H9 (cell line): ENCODE results near the gene SIGLEC8. TPM values are rescaled to one million over a fixed set of nuclear protein-coding genes. Genes with fewer than 3 reads are reported as not detected.

ENCODE experiments used
- DNase-seq: peaks from one replicate; pipeline ENCODE4 v3.0.0-alpha.2; 2017
- H2AFZ ChIP-seq: one replicate; pipeline ENCODE4 v1.6.1; 2013; ENCODE audit warnings: mild to moderate bottlenecking, low read length, control low read depth, moderate library complexity
- H2AK5ac ChIP-seq: 2 replicates; pipeline ENCODE4 v1.6.1; 2013; ENCODE audit warnings: low read length, control low read depth, mixed read lengths; ENCODE audit not compliant: insufficient read length
- H2BK120ac ChIP-seq: one replicate; pipeline ENCODE4 v1.6.1; 2013; ENCODE audit warnings: low read depth, mild to moderate bottlenecking, low read length, control low read depth, inconsistent platforms; ENCODE audit not compliant: poor library complexity, severe bottlenecking
- H2BK12ac ChIP-seq: 2 replicates; pipeline ENCODE4 v1.6.1; 2013; ENCODE audit warnings: low read length, control low read depth, mixed read lengths, low read depth; ENCODE audit not compliant: insufficient read length
- H2BK15ac ChIP-seq: 2 replicates; pipeline ENCODE4 v1.6.1; 2013; ENCODE audit warnings: low read depth, low read length, control low read depth
- H2BK20ac ChIP-seq: one replicate; pipeline ENCODE4 v1.6.1; 2013; ENCODE audit warnings: low read depth, mild to moderate bottlenecking, low read length, control low read depth, inconsistent platforms; ENCODE audit not compliant: poor library complexity, severe bottlenecking
- H2BK5ac ChIP-seq: 2 replicates; pipeline ENCODE4 v1.6.1; 2013; ENCODE audit warnings: low read length, control low read depth, mixed read lengths; ENCODE audit not compliant: insufficient read length
- H3K14ac ChIP-seq: 2 replicates; pipeline ENCODE4 v1.6.1; 2013; ENCODE audit warnings: low read length, control low read depth; ENCODE audit not compliant: insufficient read depth
- H3K18ac ChIP-seq: 2 replicates; pipeline ENCODE4 v1.6.1; 2013; ENCODE audit warnings: low read depth, mild to moderate bottlenecking, mixed read lengths, low read length, control low read depth; ENCODE audit not compliant: insufficient read length
- H3K23ac ChIP-seq: 2 replicates; pipeline ENCODE4 v1.6.1; 2013; ENCODE audit warnings: low read length, control low read depth, mixed read lengths, low read depth; ENCODE audit not compliant: insufficient read length
- H3K23me2 ChIP-seq: 2 replicates; pipeline ENCODE4 v1.6.1; 2013; ENCODE audit warnings: low read depth, mild to moderate bottlenecking, mixed read lengths, low read length, control low read depth; ENCODE audit not compliant: insufficient read length, poor library complexity, severe bottlenecking
- H3K27ac ChIP-seq: 2 replicates; pipeline ENCODE4 v1.5.1; 2013; ENCODE audit warnings: low read length, control low read depth, mixed read lengths, low read depth; ENCODE audit not compliant: insufficient read length
- H3K27me3 ChIP-seq: 2 replicates; pipeline ENCODE4 v1.6.1; 2013; ENCODE audit warnings: low read length, control low read depth, inconsistent platforms; ENCODE audit not compliant: insufficient read depth
- H3K4ac ChIP-seq: 2 replicates; pipeline ENCODE4 v1.6.1; 2013; ENCODE audit warnings: low read depth, mild to moderate bottlenecking, control low read depth, inconsistent platforms, low read length, moderate library complexity
- H3K4me1 ChIP-seq: 2 replicates; pipeline ENCODE4 v1.6.1; 2013; ENCODE audit warnings: low read length, control low read depth, inconsistent platforms; ENCODE audit not compliant: insufficient read depth
- H3K4me2 ChIP-seq: 2 replicates; pipeline ENCODE4 v1.6.1; 2013; ENCODE audit warnings: low read length, control low read depth, mixed read lengths; ENCODE audit not compliant: insufficient read length, insufficient read depth
- H3K56ac ChIP-seq: 2 replicates; pipeline ENCODE4 v1.6.1; 2013; ENCODE audit warnings: low read depth, mild to moderate bottlenecking, mixed read lengths, low read length, control low read depth; ENCODE audit not compliant: insufficient read length
- H3K79me1 ChIP-seq: 2 replicates; pipeline ENCODE4 v1.6.1; 2013; ENCODE audit warnings: low read depth, mild to moderate bottlenecking, moderate library complexity, low read length, control low read depth, inconsistent platforms; ENCODE audit not compliant: insufficient read depth, poor library complexity, severe bottlenecking
- H3K79me2 ChIP-seq: 2 replicates; pipeline ENCODE4 v1.6.1; 2013; ENCODE audit warnings: low read length, control low read depth, inconsistent platforms; ENCODE audit not compliant: insufficient read depth
- H3K9ac ChIP-seq: 2 replicates; pipeline ENCODE4 v1.6.1; 2013; ENCODE audit warnings: low read length, control low read depth, mixed read lengths; ENCODE audit not compliant: insufficient read length; ENCODE audit errors: extremely low read depth
- H3K9me3 ChIP-seq: one replicate; pipeline ENCODE4 v1.6.1; 2013; ENCODE audit warnings: low read depth, low read length, inconsistent platforms; ENCODE audit not compliant: control insufficient read depth
- H3T11ph ChIP-seq: one replicate; pipeline ENCODE4 v1.6.1; 2013; ENCODE audit warnings: mild to moderate bottlenecking, low read length, control low read depth, inconsistent platforms
- H4K20me1 ChIP-seq: one replicate; pipeline ENCODE4 v1.6.1; 2013; ENCODE audit not compliant: control insufficient read depth, insufficient read length, insufficient read depth
- H4K5ac ChIP-seq: 2 replicates; pipeline ENCODE4 v1.6.1; 2013; ENCODE audit warnings: low read depth, mild to moderate bottlenecking, mixed read lengths, low read length, control low read depth; ENCODE audit not compliant: insufficient read length
- H4K8ac ChIP-seq: replicated peaks from 2 replicates; pipeline ENCODE4 v1.6.1; 2013; ENCODE audit warnings: low read length, control low read depth, mixed read lengths, low read depth; ENCODE audit not compliant: insufficient read length
- H4K91ac ChIP-seq: 2 replicates; pipeline ENCODE4 v1.6.1; 2013; ENCODE audit warnings: low read depth, mild to moderate bottlenecking, moderate library complexity, mixed read lengths, low read length, control low read depth; ENCODE audit not compliant: insufficient read length
- H3K27ac Mint-ChIP-seq, 3 experiments: 2 replicates in 2 of 3; 3 replicates in 1 of 3; pipeline ENCODE4 v1.8.0; 2020 to 2021; ENCODE audit warnings: mixed read lengths in 3 of 3, mild to moderate bottlenecking in 1 of 3, moderate library complexity in 1 of 3
- H3K27me3 Mint-ChIP-seq: 2 replicates; pipeline ENCODE4 v1.8.0; 2021; ENCODE audit warnings: low read depth, mild to moderate bottlenecking, moderate library complexity, mixed read lengths
- H3K36me3 Mint-ChIP-seq, 3 experiments: 2 replicates in 2 of 3; 3 replicates in 1 of 3; pipeline ENCODE4 v1.8.0; 2020 to 2021; ENCODE audit warnings: low read depth in 3 of 3, mixed read lengths in 3 of 3; ENCODE audit not compliant: insufficient read depth in 1 of 3
- H3K4me1 Mint-ChIP-seq, 2 experiments: 2 replicates each; pipeline ENCODE4 v1.8.0; 2020; ENCODE audit warnings: mixed read lengths in 2 of 2
- H3K4me3 Mint-ChIP-seq, 2 experiments: 2 replicates in 1 of 2; 3 replicates in 1 of 2; pipeline ENCODE4 v1.8.0; 2020 to 2021; ENCODE audit warnings: mild to moderate bottlenecking in 2 of 2, mixed read lengths in 2 of 2, moderate library complexity in 1 of 2
- H3K9me3 Mint-ChIP-seq, 2 experiments: 2 replicates in 1 of 2; 3 replicates in 1 of 2; pipeline ENCODE4 v1.8.0; 2020; ENCODE audit warnings: mild to moderate bottlenecking in 2 of 2, mixed read lengths in 2 of 2, moderate library complexity in 1 of 2
- CTCF ChIP-seq: fragments of 200-600 bp; sonication (generic); conservative IDR thresholded peaks from 3 replicates; pipeline ENCODE4 v1.8.0; 2021; ENCODE audit warnings: antibody characterized with exemption, mild to moderate bottlenecking
- WGBS: extraction: QIAGEN DNeasy Blood & Tissue Kit; methylation state at CpG from one replicate; pipeline ENCODE4 v1.1.7; 2013; ENCODE audit warnings: missing lambda C conversion rate, low lambda C conversion rate, mixed read lengths; ENCODE audit not compliant: insufficient read length; ENCODE audit errors: extremely low coverage; 5-methylcytosine and 5-hydroxymethylcytosine counted together
- total RNA-seq: library from RNA; stranded (reverse); gene quantifications from 2 replicates; pipeline ENCODE4 v1.2.1, GENCODE V29; 2021

The SIGLEC8 gene
- total RNA-seq, 1 experiment from 2014 or later, result not detected

GRCh38 chr19:51440846-51441409 lies 17.3 kb downstream of the SIGLEC8 start:
- Histone ChIP-seq H2BK20ac (no peak overlapping the region), H2BK5ac (no peak overlapping the region), H3K9me3 (no peaks in the 10 kb centered on the region), H3K14ac (no peak overlapping the region), H3K9ac (no peak overlapping the region), H3K4me2 (no peak overlapping the region), H4K91ac (no peak overlapping the region), H3T11ph (no peak overlapping the region), H3K18ac (no peak overlapping the region), H3K56ac (no peak overlapping the region), H3K4ac (no peak overlapping the region), H2BK120ac (no peak overlapping the region), H3K79me2 (no peaks in the 10 kb centered on the region), H2BK12ac (no peak overlapping the region), H3K27ac (no peak overlapping the region), H4K5ac (no peak overlapping the region), H3K23ac (no peak overlapping the region), H2BK15ac (no peak overlapping the region), H2AFZ (no peak overlapping the region), H4K8ac (no peak overlapping the region), H3K27me3 (no peaks in the 10 kb centered on the region), H3K4me1 (no peaks in the 10 kb centered on the region), H2AK5ac (no peak overlapping the region), H3K23me2 (no peaks in the 10 kb centered on the region), H3K79me1 (no peaks in the 10 kb centered on the region), H4K20me1 (no peaks in the 10 kb centered on the region)
- no peak for TF ChIP-seq CTCF
- H3K9me3 Mint-ChIP-seq, result peaks cover 0 to 30% of the 10 kb centered on the region in 2 experiments; a peak in 2 of 5 replicates
- H3K36me3 Mint-ChIP-seq, result no peaks in the 10 kb centered on the region
- H3K4me3 Mint-ChIP-seq, result no peak overlapping the region
- no CpG with 5 or more reads among the region's 11 CpGs for WGBS
- H3K4me1 Mint-ChIP-seq, result peaks cover 2 to 10% of the 10 kb centered on the region in 2 experiments; a peak in 2 of 4 replicates
- no peak overlapping the region; a peak in 1 of 7 replicates for H3K27ac Mint-ChIP-seq
- DNase-seq, result no peak
- H3K27me3 Mint-ChIP-seq, result peaks cover 55% of the 10 kb centered on the region
